Activated CD4-positive, alpha-beta memory T cell treated with anti-CD3 and anti-CD28 coated beads, Interleukin-2, amount 10 ng/mL, durations not matched to agents 7 days and 5 days (primary cell): ENCODE measurements around the gene PTGR3. TPM values are rescaled to one million over a fixed set of nuclear protein-coding genes. Genes with fewer than 3 reads are reported as not detected.

Experiments used
- CTCF ChIA-PET: fragments of 350-600 bp; sonication (Branson Sonifier 250); formaldehyde crosslinking; loops from one replicate; lab custom pipeline; 2021; ENCODE audit warnings: antibody characterized with exemption, inconsistent platforms; lab: Charles Lee
- POLR2A ChIA-PET: fragments of 350-600 bp; sonication (Branson Sonifier 250); formaldehyde crosslinking; loops from one replicate; lab custom pipeline; 2021; ENCODE audit warnings: antibody characterized with exemption; lab: Charles Lee
- DNase-seq: peaks from one replicate; pipeline ENCODE4 v3.0.0-alpha.2; 2020
- H3K27ac Mint-ChIP-seq: one replicate; pipeline ENCODE4 v1.8.0; 2021; ENCODE audit warnings: mild to moderate bottlenecking, mixed read lengths
- H3K27me3 Mint-ChIP-seq: one replicate; pipeline ENCODE4 v1.8.0; 2021; ENCODE audit warnings: mixed read lengths
- H3K36me3 Mint-ChIP-seq: one replicate; pipeline ENCODE4 v1.8.0; 2021; ENCODE audit warnings: low read depth, mixed read lengths
- H3K4me1 Mint-ChIP-seq: one replicate; pipeline ENCODE4 v1.8.0; 2021; ENCODE audit warnings: mixed read lengths
- H3K4me3 Mint-ChIP-seq: one replicate; pipeline ENCODE4 v1.8.0; 2021; ENCODE audit warnings: mild to moderate bottlenecking, mixed read lengths
- H3K9me3 Mint-ChIP-seq: one replicate; pipeline ENCODE4 v1.8.0; 2021; ENCODE audit warnings: mixed read lengths
- total RNA-seq, 2 experiments: library from RNA; stranded (reverse); gene quantifications; one replicate each; pipeline ENCODE4 v1.2.3, GENCODE V29; 2021

PTGR3 gene, protein sequence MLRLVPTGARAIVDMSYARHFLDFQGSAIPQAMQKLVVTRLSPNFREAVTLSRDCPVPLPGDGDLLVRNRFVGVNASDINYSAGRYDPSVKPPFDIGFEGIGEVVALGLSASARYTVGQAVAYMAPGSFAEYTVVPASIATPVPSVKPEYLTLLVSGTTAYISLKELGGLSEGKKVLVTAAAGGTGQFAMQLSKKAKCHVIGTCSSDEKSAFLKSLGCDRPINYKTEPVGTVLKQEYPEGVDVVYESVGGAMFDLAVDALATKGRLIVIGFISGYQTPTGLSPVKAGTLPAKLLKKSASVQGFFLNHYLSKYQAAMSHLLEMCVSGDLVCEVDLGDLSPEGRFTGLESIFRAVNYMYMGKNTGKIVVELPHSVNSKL
- 10 to 100 TPM; 39.8 to 41.4 TPM for total RNA-seq

DNA sequence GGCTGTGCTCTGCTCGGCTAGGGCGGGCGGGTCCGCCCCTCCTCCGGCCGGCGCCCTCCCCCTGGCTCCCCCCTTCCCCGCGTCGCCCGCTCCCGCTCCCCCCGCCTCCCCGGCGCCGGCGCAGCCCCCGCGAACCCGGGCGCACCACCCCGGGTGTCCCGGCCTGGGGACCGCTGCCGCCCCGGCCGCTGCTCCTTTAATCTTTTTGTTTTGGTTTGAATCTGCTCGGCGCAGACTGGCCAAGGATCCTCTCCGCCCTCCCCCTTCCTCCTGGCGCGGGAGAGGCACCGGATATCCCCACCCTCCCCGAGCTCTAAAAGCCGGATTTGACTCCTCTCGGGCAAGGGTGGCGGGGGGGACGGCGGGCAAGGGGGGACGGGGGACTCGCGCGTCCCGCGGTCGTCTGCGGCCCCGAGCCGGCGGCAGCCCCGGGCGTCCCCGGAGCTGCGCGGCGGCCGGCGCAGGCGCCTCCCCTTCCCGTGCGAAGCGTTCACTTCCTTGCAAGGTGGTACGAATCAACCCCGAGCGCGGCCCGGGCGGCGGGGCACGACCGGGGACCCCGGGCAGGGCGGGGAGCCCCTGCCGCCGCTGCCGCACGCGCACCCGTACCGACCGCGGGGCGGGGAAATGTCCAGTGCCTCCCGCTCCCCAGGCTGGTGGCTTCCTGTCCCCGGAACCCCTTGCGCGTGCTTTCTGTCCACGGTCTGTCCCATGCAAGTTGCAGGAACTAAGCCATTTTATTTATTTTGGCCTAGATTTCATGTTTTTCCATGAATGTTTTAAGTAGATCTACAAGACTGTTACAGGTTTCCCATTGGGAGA, at the start of gene PTGR3:
TSS of gene PTGR3 (minus strand) at position 11 of the 822 bp plus-strand sequence. CDS start 81 bp downstream, outside the sequence.
- peaks cover 20% of the 10 kb centered on the region for H3K27me3 Mint-ChIP-seq
- ChIA-PET CTCF (interaction anchor here (1.2 kb wide), 1 partner anchor 709 kb away, joined by 3 read pairs; no protein-coding TSS in a partner anchor), POLR2A (interaction anchor here (0.6 to 3.4 kb wide), 17 partner anchors 11 to 712 kb away, joined by 3 to 31 read pairs (median 7); partner anchors contain the start of genes CNDP2 and ZNF407)
- peaks cover 36% of the 10 kb centered on the region for H3K36me3 Mint-ChIP-seq
- peak within 1 kb of the TSS; percentile 94 for H3K4me3 Mint-ChIP-seq
- H3K27ac Mint-ChIP-seq, result peak within 1 kb of the TSS; percentile 98
- no peaks in the 10 kb centered on the region for H3K9me3 Mint-ChIP-seq
- peak; percentile 89 for DNase-seq
- H3K4me1 Mint-ChIP-seq, result peaks cover 63% of the 10 kb centered on the region

DNA sequence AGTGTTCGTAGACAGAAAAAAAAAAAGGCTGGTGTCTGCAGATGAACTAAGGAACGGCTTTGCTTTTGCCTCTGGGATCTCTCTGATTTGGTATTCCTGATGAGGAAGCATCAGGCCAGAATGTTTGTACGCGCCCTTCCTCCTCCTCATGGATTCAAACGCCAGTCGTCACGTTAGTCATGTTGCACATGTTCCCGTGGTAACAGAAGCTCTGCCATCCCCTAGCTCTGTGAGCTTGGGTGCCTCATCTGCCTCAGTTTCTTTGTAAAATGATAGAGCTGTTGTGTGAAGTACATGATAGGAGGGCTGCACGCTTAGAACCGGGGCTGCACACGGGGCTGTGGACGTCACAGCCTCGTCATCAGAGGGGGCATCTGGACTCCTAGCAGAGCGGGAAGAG, 48.7 kb upstream of the PTGR3 start:
- Mint-ChIP-seq H3K36me3 (no peaks in the 10 kb centered on the region), H3K27ac (no peak overlapping the region), H3K4me1 (peaks cover 19% of the 10 kb centered on the region), H3K4me3 (no peak overlapping the region), H3K27me3 (no peaks in the 10 kb centered on the region), H3K9me3 (no peaks in the 10 kb centered on the region)
- CTCF ChIA-PET, result no interaction called here
- POLR2A ChIA-PET, result no interaction called here
- no peak for DNase-seq

DNA sequence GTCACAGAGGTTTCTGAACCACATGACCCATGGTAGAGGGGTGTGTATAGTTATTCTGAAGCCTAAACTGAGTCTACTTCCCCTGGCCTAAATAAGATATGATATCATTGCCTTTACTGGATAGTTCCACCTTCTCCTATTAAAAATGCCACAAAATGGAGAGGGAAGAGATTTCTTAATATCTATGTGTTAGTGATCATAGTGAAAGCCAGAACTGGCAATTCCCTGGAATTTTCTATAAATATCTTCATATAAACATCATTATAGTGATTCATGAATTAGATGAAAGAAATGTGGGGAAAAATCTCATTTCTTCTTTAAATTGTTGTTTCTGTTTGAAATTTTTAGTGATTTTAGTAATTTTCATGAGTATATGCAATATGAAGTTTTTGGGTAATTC, 47.4 kb upstream of the PTGR3 start:
- no peak for DNase-seq
- H3K4me1 Mint-ChIP-seq, result peaks cover 10% of the 10 kb centered on the region
- H3K4me3 Mint-ChIP-seq, result no peak overlapping the region
- ChIA-PET POLR2A (no interaction called here), CTCF (interaction anchor here (1.4 kb wide), 1 partner anchor 223 kb away, joined by 5 read pairs; no protein-coding TSS in a partner anchor)
- no peaks in the 10 kb centered on the region for H3K27me3 Mint-ChIP-seq
- no peaks in the 10 kb centered on the region for H3K36me3 Mint-ChIP-seq
- H3K9me3 Mint-ChIP-seq, result no peaks in the 10 kb centered on the region
- H3K27ac Mint-ChIP-seq, result no peak overlapping the region

DNA sequence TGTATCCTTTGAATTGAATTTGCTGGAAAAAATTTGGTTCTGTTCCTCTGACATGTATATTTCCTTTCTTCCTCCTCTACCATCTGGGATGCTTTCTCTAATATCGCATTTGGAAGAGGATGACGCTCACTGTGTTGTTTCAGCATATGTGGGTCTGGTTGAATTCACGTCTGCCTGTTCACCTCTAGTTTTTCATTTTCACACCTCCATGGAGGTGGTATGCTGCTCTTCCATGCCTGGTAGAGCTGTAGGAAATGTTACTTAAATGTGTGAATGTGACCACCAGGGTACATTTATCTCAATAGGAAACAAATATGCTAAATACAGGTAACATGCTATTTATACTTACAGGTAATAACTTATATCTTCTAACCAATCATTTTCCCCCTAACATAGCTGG, 46.2 kb upstream of the PTGR3 start:
- Mint-ChIP-seq H3K9me3 (no peaks in the 10 kb centered on the region), H3K27ac (no peak overlapping the region), H3K4me1 (peaks cover 3% of the 10 kb centered on the region), H3K36me3 (no peaks in the 10 kb centered on the region), H3K27me3 (no peaks in the 10 kb centered on the region), H3K4me3 (no peak overlapping the region)
- ChIA-PET POLR2A (no interaction called here), CTCF (interaction anchor here (1.4 kb wide), 1 partner anchor 224 kb away, joined by 5 read pairs; no protein-coding TSS in a partner anchor)
- no peak for DNase-seq

DNA sequence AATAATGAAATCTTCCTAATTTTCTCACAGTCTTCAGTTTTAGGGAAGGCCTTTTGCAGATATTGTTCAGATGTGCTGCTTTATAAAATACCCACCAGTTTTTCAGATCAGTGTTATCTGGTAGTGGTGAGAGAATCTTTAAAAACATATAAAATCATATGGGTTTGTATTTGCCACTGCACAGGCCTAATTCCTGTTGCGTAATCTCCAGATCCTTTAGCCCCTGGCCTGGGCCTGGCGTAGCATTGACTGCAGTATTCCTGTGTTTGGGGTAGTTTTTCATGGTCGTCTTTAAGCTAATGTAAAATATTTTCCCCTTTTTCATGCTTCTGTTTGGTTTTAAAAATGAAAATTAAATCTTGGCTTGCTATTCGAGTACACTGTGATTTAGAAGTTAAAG, 44.8 kb upstream of the PTGR3 start:
- Mint-ChIP-seq H3K4me1 (peaks cover 12% of the 10 kb centered on the region), H3K4me3 (no peak overlapping the region), H3K27ac (no peak overlapping the region), H3K27me3 (no peaks in the 10 kb centered on the region), H3K36me3 (no peaks in the 10 kb centered on the region), H3K9me3 (no peaks in the 10 kb centered on the region)
- no peak for DNase-seq
- POLR2A ChIA-PET, result no interaction called here
- CTCF ChIA-PET, result no interaction called here

DNA sequence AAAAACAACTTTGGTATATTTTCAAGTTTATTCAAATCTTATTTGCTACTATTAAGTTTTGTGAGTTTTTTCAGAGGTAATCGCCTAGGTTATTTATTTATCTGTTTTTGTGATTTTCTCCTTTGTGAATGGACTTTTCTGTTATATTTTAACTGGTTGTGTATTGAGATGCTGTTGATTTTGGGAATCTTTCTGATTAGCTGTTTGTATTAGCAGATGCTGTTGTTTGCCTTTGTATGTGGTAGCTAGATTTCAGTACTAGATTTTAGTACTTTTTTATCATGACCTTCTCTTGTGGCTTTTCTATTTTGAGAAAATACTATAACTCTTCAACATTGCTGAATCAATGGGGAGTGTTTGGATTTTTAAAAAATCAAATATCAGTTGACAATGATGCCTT, 44.1 kb upstream of the PTGR3 start:
- no peaks in the 10 kb centered on the region for H3K36me3 Mint-ChIP-seq

DNA sequence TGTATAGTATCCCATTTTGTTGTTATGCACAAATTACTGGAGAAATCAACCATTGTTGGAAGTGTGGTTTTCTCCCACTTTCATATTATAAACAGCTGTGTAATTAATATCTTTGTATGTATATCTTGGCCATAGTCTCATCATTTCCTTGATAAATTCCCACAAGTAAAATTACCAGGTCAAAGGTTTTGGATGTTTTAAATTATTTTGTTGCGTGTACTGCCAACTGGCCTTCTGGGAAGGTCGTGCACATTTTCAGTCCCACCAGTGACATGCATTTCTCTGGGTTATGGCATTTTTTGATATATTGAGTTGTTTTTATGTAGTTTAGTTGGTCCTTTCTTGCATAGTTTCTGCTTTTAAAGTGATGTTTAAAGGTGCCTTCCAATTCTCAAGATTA, 43.2 kb upstream of the PTGR3 start:
- Mint-ChIP-seq H3K4me3 (no peak overlapping the region), H3K36me3 (no peaks in the 10 kb centered on the region), H3K9me3 (no peaks in the 10 kb centered on the region), H3K4me1 (peaks cover 28% of the 10 kb centered on the region), H3K27ac (no peak overlapping the region), H3K27me3 (no peaks in the 10 kb centered on the region)
- no peak for DNase-seq
- ChIA-PET CTCF (no interaction called here), POLR2A (no interaction called here)

More for the DNA sequence above, 44.1 kb upstream of the PTGR3 start:
- H3K4me1 Mint-ChIP-seq, result peaks cover 19% of the 10 kb centered on the region
- CTCF ChIA-PET, result no interaction called here
- H3K4me3 Mint-ChIP-seq, result no peak overlapping the region
- POLR2A ChIA-PET, result no interaction called here
- H3K27me3 Mint-ChIP-seq, result no peaks in the 10 kb centered on the region
- no peak for DNase-seq
- H3K27ac Mint-ChIP-seq, result no peak overlapping the region
- no peaks in the 10 kb centered on the region for H3K9me3 Mint-ChIP-seq

DNA sequence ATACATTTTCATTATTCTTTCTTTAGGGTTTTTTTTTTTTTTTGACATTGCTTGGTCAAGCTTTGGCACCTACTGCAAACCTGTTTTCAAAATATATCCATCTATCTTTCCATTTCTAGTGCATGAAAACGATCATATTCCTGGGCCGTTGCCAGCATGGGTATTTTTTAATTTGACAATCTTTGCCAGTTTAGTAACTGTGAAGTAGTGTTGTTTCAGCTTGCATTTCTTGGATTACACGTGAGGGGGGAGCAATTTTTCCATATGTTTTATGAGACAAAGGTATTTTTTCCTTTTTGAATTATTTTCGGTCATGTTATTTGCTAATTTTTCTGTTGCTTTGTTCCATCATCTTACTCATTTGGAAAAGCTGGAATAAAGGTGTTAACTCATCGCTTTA, 42.5 kb upstream of the PTGR3 start:
- no peak overlapping the region for H3K27ac Mint-ChIP-seq
- H3K4me3 Mint-ChIP-seq, result no peak overlapping the region
- no peaks in the 10 kb centered on the region for H3K9me3 Mint-ChIP-seq
- POLR2A ChIA-PET, result interaction anchor here (1.0 to 1.2 kb wide), 2 partner anchors 15 to 42 kb away, joined by 3 to 4 read pairs; partner anchors contain the start of gene PTGR3
- no peaks in the 10 kb centered on the region for H3K27me3 Mint-ChIP-seq
- CTCF ChIA-PET, result no interaction called here
- H3K4me1 Mint-ChIP-seq, result peaks cover 33% of the 10 kb centered on the region
- no peak for DNase-seq
- no peaks in the 10 kb centered on the region for H3K36me3 Mint-ChIP-seq

DNA sequence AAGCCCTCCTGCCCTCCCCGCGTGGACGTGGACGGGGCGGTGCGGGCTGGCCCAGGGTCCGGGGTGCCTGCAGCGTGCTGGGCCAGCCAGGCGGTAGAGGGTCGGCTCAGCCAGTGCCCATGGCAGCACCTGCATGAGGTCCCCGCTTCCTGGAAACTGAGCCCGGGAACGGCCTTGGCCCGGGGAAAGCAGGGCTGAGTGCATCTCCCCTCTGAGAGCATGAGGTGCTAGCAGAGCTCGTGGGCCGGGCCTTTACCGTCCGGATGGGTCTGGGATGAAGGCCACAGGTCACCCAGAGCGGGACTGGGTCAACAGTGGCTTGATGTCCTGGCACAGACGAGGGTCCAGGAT, 41.5 kb upstream of the PTGR3 start:
- CTCF ChIA-PET, result no interaction called here

DNA sequence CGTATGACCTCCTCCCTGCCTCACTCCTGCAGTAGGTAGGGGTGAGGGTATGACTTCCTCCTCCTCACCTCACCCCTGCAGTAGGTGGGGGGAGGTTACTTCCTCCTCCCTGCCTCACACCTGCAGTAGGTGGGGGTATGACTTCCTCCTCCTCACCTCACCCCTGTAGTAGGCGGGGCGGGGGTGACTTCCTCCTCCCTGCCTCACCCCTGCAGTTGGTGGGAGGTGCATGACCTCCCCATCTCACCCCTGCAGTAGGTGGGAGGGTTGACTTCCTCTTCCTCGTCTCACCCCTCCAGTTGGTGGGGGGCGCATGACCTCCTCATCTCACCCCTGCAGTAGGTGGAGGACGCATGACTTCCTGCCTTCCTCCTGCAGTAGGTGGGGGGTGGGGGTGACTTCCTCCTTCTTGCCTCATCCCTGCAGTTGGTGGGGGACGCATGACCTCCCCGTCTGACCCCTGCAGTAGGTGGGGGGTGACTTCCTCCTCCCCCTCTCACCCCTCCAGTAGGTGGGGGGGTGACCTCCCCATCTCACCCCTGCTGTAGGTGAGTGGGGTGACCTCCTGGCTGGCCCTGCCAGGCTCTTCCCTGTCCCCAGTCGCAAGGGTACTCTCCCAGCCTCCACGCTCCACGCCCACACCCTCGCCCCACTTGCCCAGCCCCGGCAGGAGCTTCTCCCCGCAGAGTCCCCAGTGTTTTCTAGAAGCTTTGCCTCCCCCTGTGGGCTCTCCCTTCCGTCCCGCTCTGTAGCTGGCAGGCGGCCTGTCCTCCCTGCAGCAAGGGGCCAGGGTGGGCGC, 40.9 kb upstream of the PTGR3 start:
- DNase-seq, result peak; percentile 30
- Mint-ChIP-seq H3K4me3 (no peak overlapping the region), H3K9me3 (no peaks in the 10 kb centered on the region), H3K27ac (no peak overlapping the region), H3K27me3 (no peaks in the 10 kb centered on the region), H3K4me1 (peaks cover 42% of the 10 kb centered on the region), H3K36me3 (no peaks in the 10 kb centered on the region)
- POLR2A ChIA-PET, result no interaction called here
- CTCF ChIA-PET, result no interaction called here

More for the DNA sequence above, 41.5 kb upstream of the PTGR3 start:
- Mint-ChIP-seq H3K9me3 (no peaks in the 10 kb centered on the region), H3K27me3 (no peaks in the 10 kb centered on the region), H3K27ac (no peak overlapping the region), H3K4me3 (no peak overlapping the region), H3K4me1 (peaks cover 42% of the 10 kb centered on the region), H3K36me3 (no peaks in the 10 kb centered on the region)
- POLR2A ChIA-PET, result interaction anchor here (1.0 to 1.2 kb wide), 2 partner anchors 16 to 41 kb away, joined by 3 to 4 read pairs; partner anchors contain the start of gene PTGR3
- no peak for DNase-seq

DNA sequence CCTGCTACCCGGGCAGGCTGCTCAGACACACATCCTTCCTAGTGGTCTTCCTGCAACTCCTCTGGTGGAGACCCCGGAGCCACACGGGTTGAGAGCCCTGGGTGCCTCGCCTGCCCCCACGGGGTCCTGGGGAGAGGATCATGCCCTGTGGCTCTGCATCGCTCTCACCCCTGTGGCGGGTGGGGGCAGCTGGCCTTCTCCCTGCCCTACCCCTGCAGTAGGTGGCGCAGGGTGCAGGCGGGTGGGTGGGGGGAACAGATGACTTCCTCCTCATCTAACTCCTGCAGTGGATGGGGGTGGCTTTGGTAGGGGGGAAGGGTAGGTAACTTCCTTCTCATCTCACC, 40.2 kb upstream of the PTGR3 start:
- Mint-ChIP-seq H3K27ac (no peak overlapping the region), H3K27me3 (no peaks in the 10 kb centered on the region), H3K4me1 (peaks cover 42% of the 10 kb centered on the region), H3K9me3 (no peaks in the 10 kb centered on the region), H3K4me3 (no peak overlapping the region), H3K36me3 (no peaks in the 10 kb centered on the region)
- DNase-seq, result no peak
- CTCF ChIA-PET, result no interaction called here
- POLR2A ChIA-PET, result interaction anchor here (2.1 kb wide), 1 partner anchor 39 kb away, joined by 16 read pairs; the partner anchor contains the start of genes PTGR3 and TSHZ1

DNA sequence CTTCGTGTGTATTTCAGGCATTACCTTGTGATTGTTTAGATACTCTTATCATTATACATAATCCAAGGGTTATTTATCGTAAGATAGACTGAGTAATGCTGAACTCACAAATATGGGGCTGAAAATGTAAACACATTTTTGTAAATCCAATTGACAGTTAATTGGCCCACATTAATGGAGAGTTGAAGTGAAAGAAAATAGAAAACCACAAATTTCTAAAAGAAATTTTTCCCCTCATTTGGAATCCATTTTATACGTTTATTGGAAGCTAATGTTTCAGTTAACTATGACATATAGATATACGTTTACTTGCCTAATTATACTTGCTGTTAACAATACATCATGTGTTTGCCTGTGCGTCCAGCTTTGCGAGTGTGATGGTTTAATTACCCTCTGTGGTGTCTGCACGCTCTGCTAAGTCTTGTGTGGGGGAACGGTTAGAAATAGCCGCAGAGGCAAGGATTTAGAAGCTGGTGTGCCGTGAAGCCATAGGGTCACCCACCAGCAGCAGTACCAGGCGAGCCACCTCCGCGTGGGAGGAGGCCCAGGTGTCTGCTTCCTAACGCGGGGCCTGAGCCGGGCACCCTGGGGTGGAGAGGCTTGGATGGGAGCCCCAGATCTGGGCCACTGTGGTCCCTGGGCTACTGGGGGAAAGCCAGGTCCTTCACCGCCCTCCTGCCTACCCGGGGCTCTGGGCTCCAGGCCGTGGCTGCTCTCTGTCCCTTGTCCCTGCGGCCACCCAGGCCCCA, 39.7 kb upstream of the PTGR3 start:
- Mint-ChIP-seq H3K4me3 (peak overlapping the region; percentile 78), H3K27ac (peak overlapping the region; percentile 50), H3K36me3 (no peaks in the 10 kb centered on the region), H3K9me3 (no peaks in the 10 kb centered on the region), H3K27me3 (no peaks in the 10 kb centered on the region), H3K4me1 (peaks cover 42% of the 10 kb centered on the region)
- ChIA-PET POLR2A (interaction anchor here (2.1 kb wide), 1 partner anchor 39 kb away, joined by 16 read pairs; the partner anchor contains the start of genes PTGR3 and TSHZ1), CTCF (interaction anchor here (0.8 to 1.4 kb wide), 2 partner anchors 13 to 704 kb away, joined by 3 read pairs; no protein-coding TSS in a partner anchor)
- DNase-seq, result no peak
